Measurements from ENCODE around the gene HBA1. TPM values are rescaled to one million over a fixed set of nuclear protein-coding genes. Genes with fewer than 3 reads are reported as not detected.
A peak's percentile ranks its signal among the peaks of the same experiment; 100 is the strongest.
"Not testable (repeated sequence)": the region's sequence is repeated elsewhere in the genome, so short reads cannot be mapped to it uniquely, and the experiment has no call there.

The HBA1 gene
- 22.5 TPM for polyA plus RNA-seq (2013)

DNA sequence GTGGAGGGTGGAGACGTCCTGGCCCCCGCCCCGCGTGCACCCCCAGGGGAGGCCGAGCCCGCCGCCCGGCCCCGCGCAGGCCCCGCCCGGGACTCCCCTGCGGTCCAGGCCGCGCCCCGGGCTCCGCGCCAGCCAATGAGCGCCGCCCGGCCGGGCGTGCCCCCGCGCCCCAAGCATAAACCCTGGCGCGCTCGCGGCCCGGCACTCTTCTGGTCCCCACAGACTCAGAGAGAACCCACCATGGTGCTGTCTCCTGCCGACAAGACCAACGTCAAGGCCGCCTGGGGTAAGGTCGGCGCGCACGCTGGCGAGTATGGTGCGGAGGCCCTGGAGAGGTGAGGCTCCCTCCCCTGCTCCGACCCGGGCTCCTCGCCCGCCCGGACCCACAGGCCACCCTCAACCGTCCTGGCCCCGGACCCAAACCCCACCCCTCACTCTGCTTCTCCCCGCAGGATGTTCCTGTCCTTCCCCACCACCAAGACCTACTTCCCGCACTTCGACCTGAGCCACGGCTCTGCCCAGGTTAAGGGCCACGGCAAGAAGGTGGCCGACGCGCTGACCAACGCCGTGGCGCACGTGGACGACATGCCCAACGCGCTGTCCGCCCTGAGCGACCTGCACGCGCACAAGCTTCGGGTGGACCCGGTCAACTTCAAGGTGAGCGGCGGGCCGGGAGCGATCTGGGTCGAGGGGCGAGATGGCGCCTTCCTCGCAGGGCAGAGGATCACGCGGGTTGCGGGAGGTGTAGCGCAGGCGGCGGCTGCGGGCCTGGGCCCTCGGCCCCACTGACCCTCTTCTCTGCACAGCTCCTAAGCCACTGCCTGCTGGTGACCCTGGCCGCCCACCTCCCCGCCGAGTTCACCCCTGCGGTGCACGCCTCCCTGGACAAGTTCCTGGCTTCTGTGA, at the start of gene HBA1:
TSS of gene HBA1 (plus strand) at position 204 of the 906 bp plus-strand sequence. CDS start at position 241, 37 bp downstream.
- DNase-seq: not testable (repeated sequence)
- CTCF ChIA-PET: interaction anchor here (1.5 kb wide), 1 partner anchor 59 kb away, joined by 3 read pairs; no protein-coding TSS in a partner anchor

DNA sequence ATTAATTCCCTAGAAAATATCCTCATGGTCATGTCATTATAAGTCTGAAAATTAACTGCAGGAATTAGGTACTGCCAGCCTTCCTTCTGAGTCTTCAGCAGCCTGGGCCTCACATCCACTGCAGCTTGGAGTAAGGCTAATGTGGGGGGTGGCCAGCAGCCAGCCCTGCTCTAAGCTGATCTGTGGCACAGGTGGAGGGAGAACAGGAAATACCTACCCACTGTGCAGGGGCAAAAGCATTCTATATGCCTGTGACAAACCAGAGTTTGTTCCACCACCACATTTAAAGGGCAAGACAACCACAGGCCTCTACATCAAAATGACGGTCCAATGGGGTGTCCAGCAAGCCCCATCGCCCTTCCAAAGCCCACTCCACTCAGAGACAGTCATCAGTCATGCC, 47.4 kb upstream of the HBA1 start:
- peaks cover 2 to 9% (median 4%) of the 10 kb centered on the region in 4 experiments for H3K36me3 ChIP-seq (ENCODE audit: control insufficient read depth in 4 of 4, insufficient read depth in 4 of 4, low read length in 3 of 4)
- ChIA-PET POLR2A (no interaction called here), CTCF (interaction anchor here (1.2 to 5.9 kb wide), 3 partner anchors 11 to 52 kb away, joined by 3 to 34 read pairs (median 10); partner anchors contain the start of gene HBQ1)
- no peaks in the 10 kb centered on the region for H3K9me3 ChIP-seq (ENCODE audit: control extremely low read depth in 1 of 5, control insufficient read depth in 4 of 5, insufficient read depth in 2 of 5, low read depth in 1 of 5, low read length in 4 of 5)
- no peak overlapping the region for H3K4me3 ChIP-seq (ENCODE audit: control insufficient read depth in 1 of 7, extremely low read depth in 1 of 7, insufficient read depth in 4 of 7, low read depth in 2 of 7, low read length in 6 of 7)
- no peak overlapping the region for H3K27ac ChIP-seq (ENCODE audit: insufficient read depth in 1 of 2, low read depth in 1 of 2, low read length in 2 of 2, poor library complexity in 1 of 2, severe bottlenecking in 2 of 2)
- 80% methylated on average over 1 of the region's 2 CpGs for WGBS (ENCODE audit: insufficient coverage)
- no peaks in the 10 kb centered on the region for H3K27me3 ChIP-seq (replicated peaks in 2 of 5; ENCODE audit: control insufficient read depth in 4 of 5, insufficient read depth in 5 of 5, low read length in 4 of 5)
- no peak for DNase-seq
- peaks cover 0 to 5% (median 1%) of the 10 kb centered on the region in 4 experiments for H3K4me1 ChIP-seq (ENCODE audit: control extremely low read depth in 1 of 4, control insufficient read depth in 4 of 4, insufficient read depth in 4 of 4, low read length in 3 of 4)

More for the DNA sequence above, at the start of gene HBA1:
- Histone ChIP-seq H3K27me3 (replicated peaks in 2 of 5; ENCODE audit: control insufficient read depth in 4 of 5, insufficient read depth in 5 of 5, low read length in 4 of 5) (peaks cover 0 to 64% (median 19%) of the 10 kb centered on the region in 5 experiments), H3K4me3 (ENCODE audit: control insufficient read depth in 1 of 7, extremely low read depth in 1 of 7, insufficient read depth in 4 of 7, low read depth in 2 of 7, low read length in 6 of 7) (peak within 1 kb of the TSS in 1 of 7 experiments; percentile 50), H3K4me1 (ENCODE audit: control extremely low read depth in 1 of 4, control insufficient read depth in 4 of 4, insufficient read depth in 4 of 4, low read length in 3 of 4) (peaks cover 0 to 38% (median 29%) of the 10 kb centered on the region in 4 experiments)
- POLR2A ChIA-PET; H3K36me3 ChIP-seq (ENCODE audit: control insufficient read depth in 4 of 4, insufficient read depth in 4 of 4, low read length in 3 of 4); H3K27ac ChIP-seq (ENCODE audit: insufficient read depth in 1 of 2, low read depth in 1 of 2, low read length in 2 of 2, poor library complexity in 1 of 2, severe bottlenecking in 2 of 2); H3K9me3 ChIP-seq (ENCODE audit: control extremely low read depth in 1 of 5, control insufficient read depth in 4 of 5, insufficient read depth in 2 of 5, low read depth in 1 of 5, low read length in 4 of 5): not testable (repeated sequence)
- WGBS (ENCODE audit: insufficient coverage): no CpG with 5 or more reads among the region's 88 CpGs

GRCh38 chr16:130533-131173, 45.8 kb upstream of the HBA1 start:
- Histone ChIP-seq H3K9me3 (ENCODE audit: control extremely low read depth in 1 of 5, control insufficient read depth in 4 of 5, insufficient read depth in 2 of 5, low read depth in 1 of 5, low read length in 4 of 5) (no peaks in the 10 kb centered on the region), H3K27ac (ENCODE audit: insufficient read depth in 1 of 2, low read depth in 1 of 2, low read length in 2 of 2, poor library complexity in 1 of 2, severe bottlenecking in 2 of 2) (no peak overlapping the region), H3K27me3 (replicated peaks in 2 of 5; ENCODE audit: control insufficient read depth in 4 of 5, insufficient read depth in 5 of 5, low read length in 4 of 5) (no peaks in the 10 kb centered on the region), H3K4me3 (ENCODE audit: control insufficient read depth in 1 of 7, extremely low read depth in 1 of 7, insufficient read depth in 4 of 7, low read depth in 2 of 7, low read length in 6 of 7) (no peak overlapping the region), H3K4me1 (ENCODE audit: control extremely low read depth in 1 of 4, control insufficient read depth in 4 of 4, insufficient read depth in 4 of 4, low read length in 3 of 4) (peaks cover 0 to 5% (median 1%) of the 10 kb centered on the region in 4 experiments), H3K36me3 (ENCODE audit: control insufficient read depth in 4 of 4, insufficient read depth in 4 of 4, low read length in 3 of 4) (peaks cover 2 to 9% (median 3%) of the 10 kb centered on the region in 4 experiments)
- POLR2A ChIA-PET: no interaction called here
- CTCF ChIA-PET: interaction anchor here (3.1 to 5.9 kb wide), 2 partner anchors 12 to 23 kb away, joined by 10 to 34 read pairs; no protein-coding TSS in a partner anchor
- WGBS (ENCODE audit: insufficient coverage): 96% methylated on average over 8 of the region's 15 CpGs
- no peak for DNase-seq

GRCh38 chr16:132120-132519, 44.4 kb upstream of the HBA1 start:
- peaks cover 0 to 6% (median 2%) of the 10 kb centered on the region in 4 experiments for H3K4me1 ChIP-seq (ENCODE audit: control extremely low read depth in 1 of 4, control insufficient read depth in 4 of 4, insufficient read depth in 4 of 4, low read length in 3 of 4)
- no peak for DNase-seq
- H3K9me3 ChIP-seq (ENCODE audit: control extremely low read depth in 1 of 5, control insufficient read depth in 4 of 5, insufficient read depth in 2 of 5, low read depth in 1 of 5, low read length in 4 of 5): no peaks in the 10 kb centered on the region
- ChIA-PET POLR2A (no interaction called here), CTCF (interaction anchor here (1.8 to 5.3 kb wide), 3 partner anchors 14 to 60 kb away, joined by 5 to 29 read pairs (median 10); partner anchors contain the start of gene HBQ1)
- 96% methylated on average over 5 of the region's 7 CpGs for WGBS (ENCODE audit: insufficient coverage)
- peaks cover 2 to 7% (median 3%) of the 10 kb centered on the region in 4 experiments for H3K36me3 ChIP-seq (ENCODE audit: control insufficient read depth in 4 of 4, insufficient read depth in 4 of 4, low read length in 3 of 4)
- H3K4me3 ChIP-seq (ENCODE audit: control insufficient read depth in 1 of 7, extremely low read depth in 1 of 7, insufficient read depth in 4 of 7, low read depth in 2 of 7, low read length in 6 of 7): no peak overlapping the region
- H3K27ac ChIP-seq (ENCODE audit: insufficient read depth in 1 of 2, low read depth in 1 of 2, low read length in 2 of 2, poor library complexity in 1 of 2, severe bottlenecking in 2 of 2): no peak overlapping the region
- no peaks in the 10 kb centered on the region for H3K27me3 ChIP-seq (replicated peaks in 2 of 5; ENCODE audit: control insufficient read depth in 4 of 5, insufficient read depth in 5 of 5, low read length in 4 of 5)

GRCh38 chr16:133716-134115, 42.8 kb upstream of the HBA1 start:
- CTCF ChIA-PET: interaction anchor here (1.3 to 5.3 kb wide), 5 partner anchors 8 to 58 kb away, joined by 4 to 29 read pairs (median 5); partner anchors contain the start of gene HBQ1
- POLR2A ChIA-PET: no interaction called here
- WGBS (ENCODE audit: insufficient coverage): no CpG with 5 or more reads among the region's 2 CpGs

GRCh38 chr16:138049-138417, 38.4 kb upstream of the HBA1 start:
- H3K9me3 ChIP-seq (ENCODE audit: control extremely low read depth in 1 of 5, control insufficient read depth in 4 of 5, insufficient read depth in 2 of 5, low read depth in 1 of 5, low read length in 4 of 5): no peaks in the 10 kb centered on the region
- H3K27me3 ChIP-seq (replicated peaks in 2 of 5; ENCODE audit: control insufficient read depth in 4 of 5, insufficient read depth in 5 of 5, low read length in 4 of 5): no peaks in the 10 kb centered on the region
- WGBS (ENCODE audit: insufficient coverage): under 1% methylated on average over 20 of the region's 30 CpGs
- peak; percentile 34 to 65 (median 41) for DNase-seq
- peaks cover 3 to 9% (median 7%) of the 10 kb centered on the region in 4 experiments for H3K4me1 ChIP-seq (ENCODE audit: control extremely low read depth in 1 of 4, control insufficient read depth in 4 of 4, insufficient read depth in 4 of 4, low read length in 3 of 4)
- H3K36me3 ChIP-seq (ENCODE audit: control insufficient read depth in 4 of 4, insufficient read depth in 4 of 4, low read length in 3 of 4): no peaks in the 10 kb centered on the region
- peak overlapping the region; percentile 37 to 84 (median 74) for H3K4me3 ChIP-seq (ENCODE audit: control insufficient read depth in 1 of 7, extremely low read depth in 1 of 7, insufficient read depth in 4 of 7, low read depth in 2 of 7, low read length in 6 of 7)
- ChIA-PET POLR2A (interaction anchor here (0.6 kb wide), 1 partner anchor 388 kb away, joined by 3 read pairs; no protein-coding TSS in a partner anchor), CTCF (interaction anchor here (0.7 kb wide), 1 partner anchor 20 kb away, joined by 3 read pairs; no protein-coding TSS in a partner anchor)
- peak overlapping the region in 1 of 2 experiments; percentile 77 for H3K27ac ChIP-seq (ENCODE audit: insufficient read depth in 1 of 2, low read depth in 1 of 2, low read length in 2 of 2, poor library complexity in 1 of 2, severe bottlenecking in 2 of 2)

More at GRCh38 chr16:133716-134115, 42.8 kb upstream of the HBA1 start:
- Histone ChIP-seq H3K9me3 (ENCODE audit: control extremely low read depth in 1 of 5, control insufficient read depth in 4 of 5, insufficient read depth in 2 of 5, low read depth in 1 of 5, low read length in 4 of 5) (no peaks in the 10 kb centered on the region), H3K27ac (ENCODE audit: insufficient read depth in 1 of 2, low read depth in 1 of 2, low read length in 2 of 2, poor library complexity in 1 of 2, severe bottlenecking in 2 of 2) (no peak overlapping the region), H3K4me1 (ENCODE audit: control extremely low read depth in 1 of 4, control insufficient read depth in 4 of 4, insufficient read depth in 4 of 4, low read length in 3 of 4) (peaks cover 3 to 13% (median 8%) of the 10 kb centered on the region in 4 experiments), H3K27me3 (replicated peaks in 2 of 5; ENCODE audit: control insufficient read depth in 4 of 5, insufficient read depth in 5 of 5, low read length in 4 of 5) (no peaks in the 10 kb centered on the region), H3K36me3 (ENCODE audit: control insufficient read depth in 4 of 4, insufficient read depth in 4 of 4, low read length in 3 of 4) (peaks cover 0 to 7% (median 3%) of the 10 kb centered on the region in 4 experiments), H3K4me3 (ENCODE audit: control insufficient read depth in 1 of 7, extremely low read depth in 1 of 7, insufficient read depth in 4 of 7, low read depth in 2 of 7, low read length in 6 of 7) (no peak overlapping the region)
- DNase-seq: no peak

Data from common myeloid progenitor, CD34-positive (primary cell).